Mesodermal cell (in vitro differentiated cells): ENCODE measurements around the gene TRMT11.
"Not testable (repeated sequence)": the region's sequence is repeated elsewhere in the genome, so short reads cannot be mapped to it uniquely, and the experiment has no call there.

Experiments
- H3K27ac ChIP-seq: 2 replicates; pipeline ENCODE4 v1.7.0; 2013; ENCODE audit warnings: mild to moderate bottlenecking, low read depth, low read length, moderate library complexity; ENCODE audit not compliant: severe bottlenecking
- H3K36me3 ChIP-seq: 2 replicates; pipeline ENCODE4 v1.7.1; 2013; ENCODE audit warnings: mild to moderate bottlenecking, low read length, moderate library complexity; ENCODE audit not compliant: control insufficient read depth, insufficient read depth
- H3K4me1 ChIP-seq: one replicate; pipeline ENCODE4 v1.7.1; 2013; ENCODE audit warnings: mild to moderate bottlenecking, low read length; ENCODE audit not compliant: insufficient read depth, control insufficient read depth, poor library complexity, severe bottlenecking
- H3K4me3 ChIP-seq: 2 replicates; pipeline ENCODE4 v1.7.0; 2013; ENCODE audit warnings: low read length, control low read depth, mild to moderate bottlenecking; ENCODE audit not compliant: insufficient read depth, poor library complexity, severe bottlenecking; ENCODE audit errors: extremely low read depth
- H3K9me3 ChIP-seq: 2 replicates; pipeline ENCODE4 v1.7.1; 2013; ENCODE audit warnings: mild to moderate bottlenecking, low read length, moderate library complexity; ENCODE audit not compliant: control insufficient read depth
- WGBS, 2 experiments: methylation state at CpG; one replicate each; pipeline ENCODE4 v1.1.5; 2013; ENCODE audit warnings: missing lambda C conversion rate in 2 of 2; ENCODE audit not compliant: insufficient coverage in 2 of 2; 5-methylcytosine and 5-hydroxymethylcytosine counted together

Gene TRMT11

DNA sequence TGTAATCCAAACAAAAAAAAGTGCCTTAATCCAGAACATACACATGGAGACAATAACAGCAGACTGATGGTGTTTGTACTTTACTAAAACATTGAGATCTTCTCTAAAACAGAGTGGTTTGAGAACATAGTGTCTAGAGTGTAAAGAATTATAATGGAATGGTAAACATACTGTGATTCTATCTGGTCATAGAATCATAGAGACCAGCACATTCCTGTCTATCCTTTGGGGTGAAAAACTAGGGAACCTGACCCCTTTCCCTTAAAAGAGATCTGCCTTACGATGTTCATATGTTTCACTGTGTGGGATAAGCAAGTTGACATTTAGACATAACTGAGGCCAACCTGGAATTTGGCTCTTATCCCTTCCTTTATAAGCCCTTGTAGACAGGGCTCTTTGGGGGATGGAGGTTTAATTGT is 55.7 kb downstream of the TRMT11 start:
- no peak overlapping the region for H3K27ac ChIP-seq
- H3K9me3 ChIP-seq: no peaks in the 10 kb centered on the region
- H3K4me1 ChIP-seq: peaks cover 36% of the 10 kb centered on the region
- peaks cover 48% of the 10 kb centered on the region for H3K36me3 ChIP-seq
- H3K4me3 ChIP-seq: no peak overlapping the region
- 100% methylated on average over 1 of the region's 1 CpG; no CpG with 5 or more reads in 1 of the 2 experiments for WGBS, 2 experiments

DNA sequence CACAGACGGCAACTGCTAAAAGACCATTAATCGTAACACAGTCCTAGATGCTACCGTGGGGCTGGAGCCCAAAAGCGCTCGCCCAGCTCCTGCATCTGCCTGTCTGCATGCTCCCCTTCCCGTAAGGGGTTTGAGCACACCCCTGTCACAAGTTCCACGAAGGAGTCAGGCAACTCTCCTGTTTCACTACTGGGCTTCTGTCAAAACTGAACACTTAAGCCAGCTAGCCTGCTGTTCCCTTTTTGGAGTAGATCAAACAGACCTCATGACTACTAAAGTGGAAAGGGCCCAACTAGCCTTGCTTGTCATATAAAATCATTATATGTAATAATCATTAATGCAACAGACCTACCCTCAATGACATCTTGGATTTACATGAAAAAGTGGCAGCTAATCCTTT is 61.3 kb downstream of the TRMT11 start:
- H3K9me3 ChIP-seq: no peaks in the 10 kb centered on the region
- no peak overlapping the region for H3K4me3 ChIP-seq
- no peak overlapping the region for H3K27ac ChIP-seq
- H3K4me1 ChIP-seq: no peaks in the 10 kb centered on the region
- peaks cover 49% of the 10 kb centered on the region for H3K36me3 ChIP-seq
- WGBS, 2 experiments: 85 to 95% methylated on average over 7 of the region's 7 CpGs

DNA sequence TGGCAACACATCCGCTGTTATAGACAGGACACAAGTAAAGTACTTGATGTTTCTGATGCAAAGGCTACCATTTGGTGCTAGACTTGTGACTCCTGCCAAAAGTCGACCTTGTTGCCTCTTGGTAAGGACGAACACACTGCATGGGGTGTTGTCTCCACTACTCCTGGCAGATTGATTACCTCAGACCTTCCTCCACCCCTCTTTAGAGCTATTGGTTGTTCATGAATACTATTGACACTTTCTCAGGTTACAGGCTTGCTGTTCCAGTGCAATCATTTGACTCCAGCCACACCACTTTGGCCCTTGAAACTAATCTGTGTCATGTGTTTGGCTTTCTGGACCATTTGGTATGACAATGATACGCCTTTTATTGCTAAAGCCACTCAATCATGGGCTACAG is 62.3 kb downstream of the TRMT11 start:
- H3K4me1 ChIP-seq: no peaks in the 10 kb centered on the region
- peaks cover 56% of the 10 kb centered on the region for H3K36me3 ChIP-seq
- H3K9me3 ChIP-seq: no peaks in the 10 kb centered on the region
- H3K4me3 ChIP-seq: no peak overlapping the region
- H3K27ac ChIP-seq: no peak overlapping the region
- WGBS, 2 experiments: 89 to 100% methylated on average over 2 to 4 of the region's 4 CpGs

DNA sequence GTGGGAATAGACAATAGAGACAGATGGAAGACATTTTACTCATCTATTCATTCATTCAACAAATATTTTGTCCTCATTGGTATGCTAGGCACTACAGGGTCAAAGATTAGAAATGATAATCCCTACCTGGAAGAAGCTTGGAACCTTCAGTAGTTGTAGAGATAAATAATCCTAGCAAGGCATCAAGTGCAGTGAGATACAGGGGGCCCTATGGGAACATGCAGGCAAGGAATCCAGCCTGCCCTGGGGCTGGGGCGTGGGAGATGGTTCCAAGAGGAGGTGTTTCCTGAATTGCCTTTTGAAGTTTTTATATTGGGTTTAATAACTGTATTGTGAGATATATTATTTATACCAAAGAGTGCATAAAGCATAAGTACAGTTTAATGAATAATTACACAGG is 64.5 kb downstream of the TRMT11 start:
- WGBS, 2 experiments: no CpG with 5 or more reads among the region's 1 CpG
- Histone ChIP-seq H3K4me1 (peaks cover 2% of the 10 kb centered on the region), H3K27ac (no peak overlapping the region), H3K9me3 (no peaks in the 10 kb centered on the region), H3K4me3 (no peak overlapping the region), H3K36me3 (peaks cover 45% of the 10 kb centered on the region)

DNA sequence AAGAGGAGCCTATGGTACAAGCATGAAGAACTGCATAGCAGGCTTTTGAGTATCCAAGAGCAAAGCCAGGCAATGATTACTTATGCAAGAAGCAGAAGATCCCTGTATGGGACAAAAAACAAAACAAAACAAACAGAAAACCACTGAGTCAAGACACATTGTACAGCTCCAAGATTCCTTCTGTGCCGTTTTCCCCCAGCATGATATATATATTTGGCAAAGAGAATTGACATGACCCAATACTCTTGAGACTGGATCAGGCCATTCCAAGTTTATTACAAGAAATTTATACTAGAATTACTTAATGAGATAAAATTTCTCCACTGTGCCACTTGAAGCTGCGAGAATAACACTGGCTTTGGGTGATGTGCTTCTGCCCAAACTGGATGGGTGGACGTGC is 65.5 kb downstream of the TRMT11 start:
- peaks cover 2% of the 10 kb centered on the region for H3K4me1 ChIP-seq
- H3K4me3 ChIP-seq: no peak overlapping the region
- 94% methylated on average over 2 of the region's 3 CpGs; no CpG with 5 or more reads in 1 of the 2 experiments for WGBS, 2 experiments
- H3K36me3 ChIP-seq: peaks cover 35% of the 10 kb centered on the region
- H3K9me3 ChIP-seq: no peaks in the 10 kb centered on the region
- no peak overlapping the region for H3K27ac ChIP-seq

DNA sequence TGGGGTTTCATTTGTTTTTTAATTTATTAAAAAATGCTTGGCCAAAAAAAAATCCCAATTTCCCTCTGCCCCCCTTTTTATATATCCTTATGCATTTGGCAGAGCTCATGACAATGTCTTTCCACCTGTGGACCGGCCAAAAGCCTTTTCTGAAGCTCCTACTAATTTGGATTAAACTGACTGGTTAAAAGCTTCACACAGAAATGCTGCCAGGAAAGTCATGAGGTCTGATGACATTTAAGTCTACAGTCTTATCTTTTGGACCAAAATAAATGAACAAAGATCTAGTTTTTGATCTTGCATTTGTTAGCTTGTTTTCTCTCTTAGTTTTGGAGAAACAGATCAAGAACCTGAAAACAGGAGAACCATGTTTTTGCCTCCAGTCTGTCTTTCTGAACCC is 66.1 kb downstream of the TRMT11 start:
- 33% methylated on average over 1 of the region's 1 CpG; no CpG with 5 or more reads in 1 of the 2 experiments for WGBS, 2 experiments
- H3K36me3 ChIP-seq: peaks cover 30% of the 10 kb centered on the region
- peaks cover 2% of the 10 kb centered on the region for H3K4me1 ChIP-seq
- no peak overlapping the region for H3K27ac ChIP-seq
- no peak overlapping the region for H3K4me3 ChIP-seq
- H3K9me3 ChIP-seq: no peaks in the 10 kb centered on the region

DNA sequence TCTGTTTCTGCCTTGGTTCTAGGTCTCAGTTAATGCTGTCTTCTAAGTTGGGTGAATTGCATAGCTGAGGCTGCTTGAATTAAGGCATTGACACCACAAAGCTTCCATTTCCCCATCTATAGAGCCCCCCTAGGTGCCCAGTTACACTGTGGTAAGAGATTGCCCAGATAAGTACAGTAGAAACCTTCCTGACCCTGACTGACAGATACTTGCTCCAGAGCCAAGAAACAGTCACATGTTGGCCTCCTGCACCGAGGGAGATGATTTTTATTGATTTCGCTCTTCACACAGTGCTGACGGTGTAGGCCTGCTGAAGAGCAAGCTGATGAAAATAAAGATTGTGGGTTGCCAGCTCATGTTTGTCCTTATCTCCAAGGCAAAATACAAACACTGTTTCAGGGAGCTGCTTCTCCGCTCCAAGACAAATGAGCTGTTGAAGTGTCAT is 67.9 kb downstream of the TRMT11 start:
- WGBS, 2 experiments: 82 to 83% methylated on average over 2 to 3 of the region's 4 CpGs
- peak overlapping the region; percentile 91 for H3K27ac ChIP-seq

DNA sequence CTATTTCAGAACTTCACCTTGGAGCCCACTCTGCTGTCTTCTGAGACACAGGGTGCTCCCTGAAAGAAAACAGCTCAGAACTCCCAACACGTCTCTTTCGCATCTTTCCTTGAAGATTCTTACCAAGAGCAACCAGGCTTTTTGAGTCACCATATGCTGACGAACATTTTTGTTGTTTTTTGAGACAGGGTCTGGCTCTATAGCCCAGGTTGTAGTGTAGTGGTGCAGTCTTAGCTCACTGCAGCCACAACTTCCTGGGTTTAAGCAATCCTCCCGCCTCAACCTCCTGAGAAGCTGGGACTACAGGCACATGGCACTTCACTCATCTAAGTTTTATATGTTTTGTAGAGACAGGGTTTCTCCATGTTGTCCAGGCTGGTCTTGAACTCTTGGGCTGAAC is 68.5 kb downstream of the TRMT11 start:
- no peak overlapping the region for H3K4me3 ChIP-seq

More for the DNA sequence above, 67.9 kb downstream of the TRMT11 start:
- peaks cover 2% of the 10 kb centered on the region for H3K4me1 ChIP-seq
- H3K9me3 ChIP-seq: no peaks in the 10 kb centered on the region
- H3K4me3 ChIP-seq: no peak overlapping the region
- H3K36me3 ChIP-seq: peaks cover 25% of the 10 kb centered on the region

DNA sequence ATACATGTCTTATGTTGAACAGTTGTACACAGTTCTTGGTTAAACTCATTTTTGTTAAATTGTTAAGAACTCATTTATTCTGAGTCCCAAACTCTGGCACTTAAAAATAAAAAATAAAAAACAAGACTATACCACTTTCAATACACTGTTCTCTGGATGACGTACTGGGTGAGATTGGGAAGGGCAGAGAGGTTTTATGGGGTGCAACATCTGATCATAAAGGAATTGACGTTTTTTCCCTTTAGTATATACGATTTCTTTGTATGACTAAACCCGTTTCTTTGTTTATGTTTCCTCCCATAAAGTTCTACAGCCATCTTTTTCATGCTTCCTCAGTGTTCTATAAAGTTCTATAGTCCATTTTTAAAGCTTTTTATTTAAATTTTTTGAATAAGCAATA is 69.1 kb downstream of the TRMT11 start:
- H3K9me3 ChIP-seq: no peaks in the 10 kb centered on the region
- H3K4me1 ChIP-seq: peaks cover 2% of the 10 kb centered on the region
- H3K4me3 ChIP-seq: no peak overlapping the region
- H3K36me3 ChIP-seq: peaks cover 28% of the 10 kb centered on the region
- no peak overlapping the region for H3K27ac ChIP-seq
- WGBS, 2 experiments: 100% methylated on average over 1 of the region's 4 CpGs; no CpG with 5 or more reads in 1 of the 2 experiments

More for the DNA sequence above, 68.5 kb downstream of the TRMT11 start:
- Histone ChIP-seq H3K36me3 (peaks cover 25% of the 10 kb centered on the region), H3K4me1 (peaks cover 2% of the 10 kb centered on the region), H3K27ac (peak overlapping the region; percentile 91), H3K9me3 (no peaks in the 10 kb centered on the region)
- WGBS, 2 experiments: 100% methylated on average over 1 of the region's 4 CpGs; no CpG with 5 or more reads in 1 of the 2 experiments

DNA sequence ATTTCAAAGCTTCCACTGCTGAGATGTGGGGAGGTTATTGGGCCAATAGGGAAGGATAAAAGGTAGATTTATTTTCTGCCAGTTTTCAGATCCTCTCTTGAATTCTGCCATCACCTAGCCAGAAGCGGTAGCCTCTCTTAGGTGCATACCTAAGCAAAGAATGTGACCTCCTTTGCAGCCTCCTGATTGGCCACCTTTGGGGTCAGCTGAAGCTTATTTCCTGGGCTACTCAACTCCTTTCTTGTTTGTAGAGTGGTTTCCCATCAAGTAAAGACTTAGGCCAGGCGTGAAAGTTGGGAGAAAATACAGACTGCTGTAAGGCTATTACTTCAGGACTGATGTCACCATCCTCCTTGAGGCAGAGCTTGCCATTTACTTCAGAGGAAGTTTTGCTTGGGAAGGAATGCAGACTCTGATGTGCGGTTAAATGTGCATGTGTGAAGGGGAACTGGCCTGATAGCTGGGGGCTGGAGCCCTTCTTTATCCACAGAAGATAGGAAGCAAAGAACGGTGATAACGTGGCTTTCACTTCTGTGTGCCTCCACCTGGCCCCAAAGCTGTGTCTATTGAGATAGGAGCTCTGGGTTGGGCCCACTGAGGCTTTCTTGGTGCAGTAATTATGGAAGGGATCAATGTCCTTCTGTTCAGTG is 70.1 kb downstream of the TRMT11 start:
- peak overlapping the region; percentile 59 for H3K27ac ChIP-seq
- H3K9me3 ChIP-seq: no peaks in the 10 kb centered on the region
- peaks cover 25% of the 10 kb centered on the region for H3K36me3 ChIP-seq
- H3K4me3 ChIP-seq: no peak overlapping the region
- peaks cover 2% of the 10 kb centered on the region for H3K4me1 ChIP-seq
- WGBS, 2 experiments: 90 to 93% methylated on average over 4 of the region's 5 CpGs

DNA sequence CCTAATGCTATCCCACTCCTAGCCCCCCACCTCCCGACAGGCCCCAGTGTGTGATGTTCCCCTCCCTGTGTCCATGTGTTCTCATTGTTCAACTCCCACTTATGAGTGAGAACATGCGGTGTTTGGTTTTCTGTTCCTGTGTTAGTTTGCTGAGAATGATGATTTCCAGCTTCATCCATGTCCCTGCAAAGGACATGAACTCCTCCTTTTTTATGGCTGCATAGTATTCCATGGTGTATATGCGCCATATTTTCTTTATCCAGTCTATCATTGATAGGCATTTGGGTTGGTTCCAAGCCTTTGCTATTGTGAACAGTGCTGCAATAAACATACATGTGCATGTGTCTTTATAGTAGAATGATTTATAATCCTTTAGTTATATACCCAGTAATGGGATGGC is 71.7 kb downstream of the TRMT11 start:
- not testable (repeated sequence) for H3K4me1 ChIP-seq, H3K27ac ChIP-seq, H3K4me3 ChIP-seq, H3K9me3 ChIP-seq
- WGBS, 2 experiments: no CpG with 5 or more reads among the region's 3 CpGs
- H3K36me3 ChIP-seq: peaks cover 19% of the 10 kb centered on the region
